Myocyte (in vitro differentiated cells): ENCODE results near the gene COL4A4. TPM values are rescaled to one million over a fixed set of nuclear protein-coding genes. Genes with fewer than 3 reads are reported as not detected.

Experiments
- total RNA-seq: library from RNA; depleted of rRNA; stranded (reverse); fragments of >200 nt; gene quantifications from 2 replicates; pipeline ENCODE4 v1.2.3, GENCODE V29; 2014

The COL4A4 gene
- total RNA-seq, 1 donor from 2014 or later: 0.64 TPM

Other genes starting within 250 kb of the COL4A4 start
- gene COL4A3, start 419 bp upstream of the COL4A4 start, total RNA-seq: 0.08 and 1.4 TPM in 2 replicates
- gene MFF, start 161.0 kb upstream of the COL4A4 start, total RNA-seq: 82.2 and 103 TPM in 2 replicates
- not detected in 2 replicates for gene TM4SF20, start 215.1 kb upstream of the COL4A4 start, total RNA-seq
- not detected in 2 replicates for gene SCYGR1, start 223.7 kb upstream of the COL4A4 start, total RNA-seq